CD14-positive monocyte (primary cell): ENCODE measurements around the gene AGER. TPM values are rescaled to one million over a fixed set of nuclear protein-coding genes. Genes with fewer than 3 reads are reported as not detected.

Source experiments
- DNase-seq, 3 donors: peaks; one replicate each; pipeline ENCODE4 v3.0.0-alpha.2; 2011 to 2022
- H2AFZ ChIP-seq: 2 replicates; pipeline ENCODE4 v1.6.0; 2012; ENCODE audit warnings: mild to moderate bottlenecking, low read depth, low read length, inconsistent platforms; ENCODE audit not compliant: insufficient read depth, poor library complexity, severe bottlenecking
- H3K27ac ChIP-seq, 2 donors: 1 replicate in 1 of 2; 2 replicates in 1 of 2; pipeline ENCODE4 v1.5.1; 2012 to 2013; ENCODE audit warnings: low read length in 2 of 2, control low read depth in 1 of 2, inconsistent platforms in 1 of 2, low read depth in 1 of 2, mild to moderate bottlenecking in 1 of 2
- H3K27me3 ChIP-seq, 2 donors: one replicate each; pipeline versions ENCODE4 v1.6.0 to v1.6.1; 2011 to 2013; ENCODE audit warnings: low read length in 2 of 2; ENCODE audit not compliant: control insufficient read depth in 2 of 2, insufficient read depth in 2 of 2
- H3K36me3 ChIP-seq, 2 donors: replicated peaks in 1 of 2; 1 replicate in 1 of 2; 2 replicates in 1 of 2; pipeline versions ENCODE4 v1.5.1 to v1.6.1; 2012 to 2013; ENCODE audit warnings: low read length in 2 of 2, control low read depth in 1 of 2, inconsistent platforms in 1 of 2, mild to moderate bottlenecking in 1 of 2; ENCODE audit not compliant: insufficient read depth in 2 of 2, control insufficient read depth in 1 of 2
- H3K4me1 ChIP-seq, 2 donors: 1 replicate in 1 of 2; 2 replicates in 1 of 2; pipeline versions ENCODE4 v1.5.1 to v1.6.1; 2012 to 2013; ENCODE audit warnings: low read length in 2 of 2, control low read depth in 1 of 2, inconsistent platforms in 1 of 2, mild to moderate bottlenecking in 1 of 2, moderate library complexity in 1 of 2; ENCODE audit not compliant: insufficient read depth in 2 of 2, control insufficient read depth in 1 of 2
- H3K4me2 ChIP-seq: replicated peaks from 2 replicates; pipeline ENCODE3; 2012; ENCODE audit warnings: low read length, moderate library complexity, mild to moderate bottlenecking; ENCODE audit not compliant: poor library complexity, severe bottlenecking; ENCODE audit errors: extremely low read depth
- H3K4me3 ChIP-seq, 3 experiments: fragments of 200-600 bp in 1 of 3; sonication (generic) in 1 of 3; replicated peaks in 1 of 3; 1 replicate in 2 of 3; 2 replicates in 1 of 3; pipeline ENCODE4 v1.5.1; 2011 to 2013; ENCODE audit warnings: low read length in 3 of 3, mild to moderate bottlenecking in 3 of 3, control low read depth in 2 of 3, low read depth in 2 of 3, inconsistent platforms in 1 of 3, moderate library complexity in 1 of 3
- H3K79me2 ChIP-seq: 2 replicates; pipeline ENCODE4 v1.6.0; 2012; ENCODE audit warnings: mild to moderate bottlenecking, control low read depth, inconsistent platforms, low read length, moderate library complexity; ENCODE audit not compliant: insufficient read depth
- H3K9ac ChIP-seq: 2 replicates; pipeline ENCODE4 v1.6.0; 2017; ENCODE audit warnings: low read length, mild to moderate bottlenecking; ENCODE audit not compliant: insufficient read depth, poor library complexity, severe bottlenecking
- H3K9me3 ChIP-seq, 2 donors: replicated peaks in 1 of 2; 1 replicate in 1 of 2; 2 replicates in 1 of 2; pipeline versions ENCODE4 v1.5.1 to v1.6.1; 2012 to 2013; ENCODE audit warnings: low read length in 2 of 2, control low read depth in 1 of 2; ENCODE audit not compliant: control insufficient read depth in 1 of 2, insufficient read depth in 1 of 2
- H4K20me1 ChIP-seq: 2 replicates; pipeline ENCODE4 v1.6.0; 2012; ENCODE audit warnings: mild to moderate bottlenecking, low read length, control low read depth, moderate library complexity; ENCODE audit not compliant: insufficient read depth
- H3K27ac Mint-ChIP-seq, 7 donors: one replicate each; pipeline ENCODE4 v1.8.0; 2020; ENCODE audit warnings: mild to moderate bottlenecking in 7 of 7, mixed read lengths in 7 of 7, moderate library complexity in 6 of 7, inconsistent platforms in 2 of 7
- H3K27me3 Mint-ChIP-seq, 3 donors: one replicate each; pipeline ENCODE4 v1.8.0; 2021 to 2022; ENCODE audit warnings: low read depth in 3 of 3, mild to moderate bottlenecking in 3 of 3, mixed read lengths in 3 of 3, moderate library complexity in 3 of 3, inconsistent platforms in 1 of 3
- H3K36me3 Mint-ChIP-seq, 2 donors: one replicate each; pipeline ENCODE4 v1.8.0; 2020; ENCODE audit warnings: mixed read lengths in 2 of 2, inconsistent platforms in 1 of 2, mild to moderate bottlenecking in 1 of 2
- H3K4me1 Mint-ChIP-seq: one replicate; pipeline ENCODE4 v1.8.0; 2020; ENCODE audit warnings: mild to moderate bottlenecking, mixed read lengths
- H3K4me3 Mint-ChIP-seq, 2 donors: one replicate each; pipeline ENCODE4 v1.8.0; 2020; ENCODE audit warnings: mild to moderate bottlenecking in 2 of 2, mixed read lengths in 2 of 2, moderate library complexity in 1 of 2
- H3K9me3 Mint-ChIP-seq, 7 donors: one replicate each; pipeline ENCODE4 v1.8.0; 2020 to 2022; ENCODE audit warnings: mixed read lengths in 7 of 7, mild to moderate bottlenecking in 6 of 7, moderate library complexity in 6 of 7, inconsistent platforms in 2 of 7
- WGBS: methylation state at CpG from one replicate; pipeline ENCODE4 v1.1.5; 2013; ENCODE audit warnings: missing lambda C conversion rate; ENCODE audit not compliant: insufficient coverage; 5-methylcytosine and 5-hydroxymethylcytosine counted together
- intact Hi-C, 2 donors: fragments of 100-400 bp; cut with micrococcal nuclease; formaldehyde crosslinking; loops; one replicate each; pipeline versions ENCODE4 v1.15.0 to v1.15.1; 2023
- polyA minus RNA-seq: library from RNA; depleted of rRNA, polyadenylated mRNA; stranded (reverse); fragments of >200 nt; gene quantifications from 2 replicates; pipeline ENCODE4 v1.2.3, GENCODE V29; 2012
- polyA plus RNA-seq, 3 donors: library from polyadenylated mRNA; depleted of rRNA in 1 of 3; unstranded in 2 of 3; stranded (reverse) in 1 of 3; fragments of 300-500 nt in 2 of 3; fragments of >200 nt in 1 of 3; fragmentation: Illumina TruSeq in 2 of 3; gene quantifications; 1 replicate in 2 of 3; 2 replicates in 1 of 3; pipeline ENCODE4 v1.2.3, GENCODE V29; 2012 to 2021
- total RNA-seq, 12 experiments: library from RNA in 1 of 12; stranded (reverse) in 1 of 12; fragments of 120-200 nt in 1 of 12; gene quantifications; one replicate each; pipeline ENCODE4 v1.2.4 and lab custom pipeline; 2013 to 2026; ENCODE audit warnings: mixed read lengths in 6 of 12, inconsistent platforms in 1 of 12
- TF ChIP-seq, protein P1 (sequence below): fragments of 200-600 bp; IDR thresholded peaks from one replicate; pipeline ENCODE4 v1.8.0; 2022; ENCODE audit warnings: antibody characterized with exemption, mild to moderate bottlenecking

AGER gene
- total RNA-seq (2013), result 13.0 TPM
- polyA plus RNA-seq, result 10 to 100 TPM in 1 of 3 donors, under 1 TPM in 1, not detected in 1; 0.60 to 55.0 TPM
- 1.3 and 1.7 TPM in 2 replicates for polyA minus RNA-seq
- 1.4 to 18.7 (median 4.7) reads per million in 11 experiments for total RNA-seq (lab: John Stamatoyannopoulos, UW)

GRCh38 chr6:32184084-32184640 is at the start of gene AGER:
TSS of gene AGER (minus strand) at chr6:32184253. CDS start at chr6:32184222, 31 bp downstream.
- Histone ChIP-seq H3K4me2 (no peak within 1 kb of the TSS), H3K9ac (no peak within 1 kb of the TSS), H2AFZ (no peak within 1 kb of the TSS), H3K36me3 (peaks cover 57 to 77% of the 10 kb centered on the region in 2 donors), H3K9me3 (no peaks in the 10 kb centered on the region), H3K4me3 (no peak within 1 kb of the TSS), H3K27ac (peak within 1 kb of the TSS; percentile 11 to 62), H3K27me3 (no peaks in the 10 kb centered on the region), H4K20me1 (peaks cover 7% of the 10 kb centered on the region), H3K4me1 (peaks cover 59 to 65% of the 10 kb centered on the region in 2 donors), H3K79me2 (peaks cover 66% of the 10 kb centered on the region)
- Mint-ChIP-seq H3K9me3 (no peaks in the 10 kb centered on the region), H3K27me3 (peaks cover 0 to 4% (median 2%) of the 10 kb centered on the region in 3 donors), H3K36me3 (peaks cover 66 to 82% of the 10 kb centered on the region in 2 donors), H3K4me3 (no peak within 1 kb of the TSS), H3K27ac (peak within 1 kb of the TSS; percentile 40 to 92 (median 69)), H3K4me1 (peaks cover 76% of the 10 kb centered on the region)
- TF ChIP-seq, protein P1, sequence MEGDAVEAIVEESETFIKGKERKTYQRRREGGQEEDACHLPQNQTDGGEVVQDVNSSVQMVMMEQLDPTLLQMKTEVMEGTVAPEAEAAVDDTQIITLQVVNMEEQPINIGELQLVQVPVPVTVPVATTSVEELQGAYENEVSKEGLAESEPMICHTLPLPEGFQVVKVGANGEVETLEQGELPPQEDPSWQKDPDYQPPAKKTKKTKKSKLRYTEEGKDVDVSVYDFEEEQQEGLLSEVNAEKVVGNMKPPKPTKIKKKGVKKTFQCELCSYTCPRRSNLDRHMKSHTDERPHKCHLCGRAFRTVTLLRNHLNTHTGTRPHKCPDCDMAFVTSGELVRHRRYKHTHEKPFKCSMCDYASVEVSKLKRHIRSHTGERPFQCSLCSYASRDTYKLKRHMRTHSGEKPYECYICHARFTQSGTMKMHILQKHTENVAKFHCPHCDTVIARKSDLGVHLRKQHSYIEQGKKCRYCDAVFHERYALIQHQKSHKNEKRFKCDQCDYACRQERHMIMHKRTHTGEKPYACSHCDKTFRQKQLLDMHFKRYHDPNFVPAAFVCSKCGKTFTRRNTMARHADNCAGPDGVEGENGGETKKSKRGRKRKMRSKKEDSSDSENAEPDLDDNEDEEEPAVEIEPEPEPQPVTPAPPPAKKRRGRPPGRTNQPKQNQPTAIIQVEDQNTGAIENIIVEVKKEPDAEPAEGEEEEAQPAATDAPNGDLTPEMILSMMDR, result no peak
- intact Hi-C loops, result no loop called here
- DNase-seq, result no peak
- WGBS, result 96% methylated on average over 3 of the region's 6 CpGs

DNA sequence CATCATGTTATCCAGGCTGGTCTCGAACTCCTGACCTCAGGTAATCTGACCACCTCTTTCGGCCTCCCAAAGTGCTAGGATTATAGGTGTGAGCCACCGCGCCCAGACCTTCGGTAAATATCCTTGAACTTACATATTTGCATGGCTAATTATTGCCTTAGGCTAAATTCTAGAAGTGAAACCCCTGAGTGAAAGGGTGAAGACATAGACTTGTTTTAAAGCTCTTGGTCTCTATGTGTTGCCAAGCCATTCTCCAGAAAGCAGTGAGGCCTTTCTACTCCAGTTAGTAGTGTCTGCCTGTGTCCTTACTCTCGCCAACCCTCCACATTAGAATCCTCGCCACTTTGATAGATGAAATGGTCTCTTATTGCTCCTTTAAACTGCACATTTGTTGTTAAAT is 42.4 kb upstream of the AGER start:
- no peaks in the 10 kb centered on the region for H3K9me3 ChIP-seq
- H3K4me1 ChIP-seq, result peaks cover 7 to 10% of the 10 kb centered on the region in 2 donors
- H3K9ac ChIP-seq, result no peak overlapping the region
- no peak overlapping the region for H3K4me3 ChIP-seq
- peaks cover 0 to 2% (median 0%) of the 10 kb centered on the region in 3 donors for H3K27me3 Mint-ChIP-seq
- TF ChIP-seq, protein P1, result no peak
- no peaks in the 10 kb centered on the region for H3K36me3 Mint-ChIP-seq
- no peak overlapping the region for H3K27ac Mint-ChIP-seq
- no peak overlapping the region for H2AFZ ChIP-seq
- intact Hi-C loops, result no loop called here
- H3K4me1 Mint-ChIP-seq, result peaks cover 15% of the 10 kb centered on the region
- H3K9me3 Mint-ChIP-seq, result no peaks in the 10 kb centered on the region
- H3K36me3 ChIP-seq, result no peaks in the 10 kb centered on the region
- WGBS, result 100% methylated on average over 2 of the region's 7 CpGs
- DNase-seq, result no peak
- no peak overlapping the region for H3K4me2 ChIP-seq
- no peak overlapping the region for H3K4me3 Mint-ChIP-seq
- no peak overlapping the region for H3K27ac ChIP-seq
- H3K79me2 ChIP-seq, result no peaks in the 10 kb centered on the region
- H4K20me1 ChIP-seq, result no peaks in the 10 kb centered on the region
- no peaks in the 10 kb centered on the region for H3K27me3 ChIP-seq
